HL-60 (cell line): ENCODE results near the gene TJP2.

ENCODE experiments used
- DNase-seq, 2 experiments: peaks; one replicate each; pipeline ENCODE4 v3.0.0-alpha.2; 2010 to 2020; ENCODE audit warnings: low read depth in 1 of 2, low spot score in 1 of 2
- H3K27ac ChIP-seq: fragments of 250-450 bp; sonication (Bioruptor Pico); replicated peaks from 2 replicates; pipeline ENCODE4 v1.5.1; 2020; ENCODE audit warnings: mild to moderate bottlenecking, moderate library complexity
- H3K27me3 ChIP-seq: fragments of 250-450 bp; sonication (Bioruptor Pico); 2 replicates; pipeline ENCODE4 v1.5.1; 2021; ENCODE audit warnings: mild to moderate bottlenecking, moderate library complexity; ENCODE audit not compliant: insufficient read depth, poor library complexity, severe bottlenecking
- H3K4me3 ChIP-seq: replicated peaks from 2 replicates; pipeline ENCODE4 v1.5.1; 2011; ENCODE audit warnings: mild to moderate bottlenecking, control low read depth, low read length; ENCODE audit not compliant: insufficient read depth
- CTCF ChIP-seq: IDR thresholded peaks from one replicate; pipeline ENCODE4 v1.5.1; 2011; ENCODE audit warnings: low read length, control low read depth, inconsistent platforms; ENCODE audit not compliant: insufficient read depth
- GABPA ChIP-seq: IDR thresholded peaks from 2 replicates; pipeline ENCODE4 v1.6.1; 2012; ENCODE audit warnings: low read depth
- POLR2AphosphoS5 ChIP-seq: IDR thresholded peaks from 2 replicates; pipeline ENCODE4 v1.6.1; 2012; ENCODE audit warnings: low read depth
- SPI1 ChIP-seq: IDR thresholded peaks from 2 replicates; pipeline ENCODE4 v1.6.1; 2012; ENCODE audit warnings: low read depth, mild to moderate bottlenecking, borderline replicate concordance
- TF ChIP-seq, protein P1 (sequence below): IDR thresholded peaks from 2 replicates; pipeline ENCODE4 v1.6.1; 2012; ENCODE audit warnings: low read depth; ENCODE audit not compliant: insufficient replicate concordance

Gene TJP2

GRCh38 chr9:69317081-69317480 lies 143.0 kb downstream of the TJP2 start:
- no peak for TF ChIP-seq CTCF
- no peak for TF ChIP-seq SPI1
- no peak for TF ChIP-seq GABPA
- TF ChIP-seq, protein P1, sequence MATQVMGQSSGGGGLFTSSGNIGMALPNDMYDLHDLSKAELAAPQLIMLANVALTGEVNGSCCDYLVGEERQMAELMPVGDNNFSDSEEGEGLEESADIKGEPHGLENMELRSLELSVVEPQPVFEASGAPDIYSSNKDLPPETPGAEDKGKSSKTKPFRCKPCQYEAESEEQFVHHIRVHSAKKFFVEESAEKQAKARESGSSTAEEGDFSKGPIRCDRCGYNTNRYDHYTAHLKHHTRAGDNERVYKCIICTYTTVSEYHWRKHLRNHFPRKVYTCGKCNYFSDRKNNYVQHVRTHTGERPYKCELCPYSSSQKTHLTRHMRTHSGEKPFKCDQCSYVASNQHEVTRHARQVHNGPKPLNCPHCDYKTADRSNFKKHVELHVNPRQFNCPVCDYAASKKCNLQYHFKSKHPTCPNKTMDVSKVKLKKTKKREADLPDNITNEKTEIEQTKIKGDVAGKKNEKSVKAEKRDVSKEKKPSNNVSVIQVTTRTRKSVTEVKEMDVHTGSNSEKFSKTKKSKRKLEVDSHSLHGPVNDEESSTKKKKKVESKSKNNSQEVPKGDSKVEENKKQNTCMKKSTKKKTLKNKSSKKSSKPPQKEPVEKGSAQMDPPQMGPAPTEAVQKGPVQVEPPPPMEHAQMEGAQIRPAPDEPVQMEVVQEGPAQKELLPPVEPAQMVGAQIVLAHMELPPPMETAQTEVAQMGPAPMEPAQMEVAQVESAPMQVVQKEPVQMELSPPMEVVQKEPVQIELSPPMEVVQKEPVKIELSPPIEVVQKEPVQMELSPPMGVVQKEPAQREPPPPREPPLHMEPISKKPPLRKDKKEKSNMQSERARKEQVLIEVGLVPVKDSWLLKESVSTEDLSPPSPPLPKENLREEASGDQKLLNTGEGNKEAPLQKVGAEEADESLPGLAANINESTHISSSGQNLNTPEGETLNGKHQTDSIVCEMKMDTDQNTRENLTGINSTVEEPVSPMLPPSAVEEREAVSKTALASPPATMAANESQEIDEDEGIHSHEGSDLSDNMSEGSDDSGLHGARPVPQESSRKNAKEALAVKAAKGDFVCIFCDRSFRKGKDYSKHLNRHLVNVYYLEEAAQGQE, result no peak
- TF ChIP-seq POLR2AphosphoS5, result no peak
- H3K27ac ChIP-seq, result no peak overlapping the region
- H3K27me3 ChIP-seq, result peaks cover 2% of the 10 kb centered on the region
- no peak for DNase-seq
- H3K4me3 ChIP-seq, result no peak overlapping the region

GRCh38 chr9:69317894-69318293 lies 143.8 kb downstream of the TJP2 start:
- Histone ChIP-seq H3K27me3 (peaks cover 4% of the 10 kb centered on the region), H3K4me3 (no peak overlapping the region), H3K27ac (no peak overlapping the region)
- no peak for TF ChIP-seq CTCF
- TF ChIP-seq, protein P1, result no peak
- TF ChIP-seq POLR2AphosphoS5, result no peak
- no peak for TF ChIP-seq GABPA
- TF ChIP-seq SPI1, result no peak
- no peak for DNase-seq

DNA sequence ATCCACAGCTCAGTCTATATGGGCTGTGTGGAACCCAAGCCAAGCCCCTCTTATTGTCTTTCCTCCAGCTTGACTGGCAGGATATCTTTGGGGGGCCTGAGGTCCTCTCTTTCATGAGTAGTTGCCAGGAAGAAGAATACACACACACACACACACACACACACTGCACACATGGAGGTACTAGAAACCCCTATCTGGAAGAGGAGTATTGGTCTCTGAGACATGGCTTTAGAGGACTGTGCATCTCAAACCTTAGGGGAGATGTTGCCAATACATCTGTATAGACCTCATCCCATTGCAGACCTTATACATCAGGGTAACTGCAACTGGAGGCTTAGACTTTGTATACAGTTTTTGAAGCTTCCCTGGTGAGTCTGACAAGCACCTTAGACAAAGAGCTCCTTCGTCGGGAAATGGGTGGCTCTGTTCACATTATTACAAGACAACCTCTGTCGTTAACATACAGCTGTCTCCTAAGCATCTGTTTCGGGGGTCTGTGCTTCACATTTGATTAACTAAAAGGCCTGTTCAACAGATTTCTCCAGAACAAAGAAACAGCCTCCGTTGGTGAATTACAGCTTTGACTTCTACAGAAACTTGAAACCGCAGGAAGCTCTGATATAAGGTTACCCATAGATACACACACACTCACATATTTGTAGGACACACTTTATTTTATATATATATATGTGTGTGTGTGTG lies 145.4 kb downstream of the TJP2 start:
- H3K4me3 ChIP-seq, result no peak overlapping the region
- TF ChIP-seq SPI1, result no peak
- TF ChIP-seq GABPA, result no peak
- TF ChIP-seq, protein P1, result no peak
- TF ChIP-seq POLR2AphosphoS5, result no peak
- TF ChIP-seq CTCF, result no peak
- peaks cover 17% of the 10 kb centered on the region for H3K27me3 ChIP-seq
- no peak overlapping the region for H3K27ac ChIP-seq
- DNase-seq, result no peak
